Activated B cell treated with CpG ODN at 0.5 μM for 24 hours (primary cell): ENCODE data around the gene PKIB. TPM values are rescaled to one million over a fixed set of nuclear protein-coding genes. Genes with fewer than 3 reads are reported as not detected.

Experiments
- ATAC-seq: fragments of 200-7000 bp; cut with Tn5 transposase; one replicate; pipeline ENCODE4 v1.10.0; 2021; ENCODE audit warnings: low read depth, mild to moderate bottlenecking, moderate library complexity
- CTCF ChIA-PET: fragments of 350-600 bp; sonication (Branson Sonifier 250); formaldehyde crosslinking; loops from one replicate; lab custom pipeline; 2021; ENCODE audit warnings: antibody characterized with exemption; lab: Charles Lee
- POLR2A ChIA-PET: fragments of 350-600 bp; sonication (Branson Sonifier 250); formaldehyde crosslinking; loops from one replicate; lab custom pipeline; 2021; ENCODE audit warnings: antibody characterized with exemption; lab: Charles Lee
- DNase-seq: peaks from one replicate; pipeline ENCODE4 v3.0.0; 2022
- H3K27ac Mint-ChIP-seq: one replicate; pipeline ENCODE4 v1.8.0; 2020; ENCODE audit warnings: mixed read lengths
- H3K27me3 Mint-ChIP-seq: one replicate; pipeline ENCODE4 v1.8.0; 2021; ENCODE audit warnings: mixed read lengths
- H3K36me3 Mint-ChIP-seq: one replicate; pipeline ENCODE4 v1.8.0; 2021; ENCODE audit warnings: low read depth, mixed read lengths
- H3K4me1 Mint-ChIP-seq: one replicate; pipeline ENCODE4 v1.8.0; 2021; ENCODE audit warnings: mixed read lengths
- H3K4me3 Mint-ChIP-seq: one replicate; pipeline ENCODE4 v1.8.0; 2020; ENCODE audit warnings: mild to moderate bottlenecking, mixed read lengths
- H3K9me3 Mint-ChIP-seq: one replicate; pipeline ENCODE4 v1.8.0; 2020; ENCODE audit warnings: mixed read lengths
- CTCF ChIP-seq: fragments of 200-600 bp; IDR thresholded peaks from one replicate; pipeline ENCODE4 v1.8.0; 2022; ENCODE audit warnings: antibody characterized with exemption, mild to moderate bottlenecking
- intact Hi-C: fragments of 100-400 bp; cut with micrococcal nuclease; formaldehyde crosslinking; loops from one replicate; pipeline ENCODE4 v1.15.1; 2024
- total RNA-seq: library from RNA; stranded (reverse); gene quantifications from 2 replicates; pipeline ENCODE4 v1.2.3, GENCODE V29; 2022

Gene PKIB
- total RNA-seq, 1 donor from 2014 or later, result 1.2 TPM

- Mint-ChIP-seq H3K4me3 (no peak overlapping the region), H3K27me3 (peaks cover 3% of the 10 kb centered on the region), H3K27ac (no peak overlapping the region), H3K4me1 (no peaks in the 10 kb centered on the region), H3K36me3 (no peaks in the 10 kb centered on the region), H3K9me3 (no peaks in the 10 kb centered on the region)
- no peak for TF ChIP-seq CTCF
- DNase-seq (no peak), ATAC-seq (no peak)
- ChIA-PET CTCF (no interaction called here), POLR2A (no interaction called here)
- intact Hi-C loops, result no loop called here
Measured at GRCh38 chr6:122623279-122623678, 13.1 kb downstream of the PKIB start.

GRCh38 chr6:122624853-122625252 is 14.6 kb downstream of the PKIB start:
- CTCF ChIA-PET, result no interaction called here
- H3K27me3 Mint-ChIP-seq, result peaks cover 3% of the 10 kb centered on the region

GRCh38 chr6:122628714-122629113 is 18.5 kb downstream of the PKIB start:
- H3K27me3 Mint-ChIP-seq, result peaks cover 3% of the 10 kb centered on the region
- TF ChIP-seq CTCF, result no peak
- DNase-seq, result no peak
- no peak overlapping the region for H3K4me3 Mint-ChIP-seq
- ATAC-seq, result no peak
- H3K4me1 Mint-ChIP-seq, result no peaks in the 10 kb centered on the region
- intact Hi-C loops, result no loop called here
- H3K27ac Mint-ChIP-seq, result no peak overlapping the region
- ChIA-PET POLR2A (no interaction called here), CTCF (no interaction called here)
- H3K9me3 Mint-ChIP-seq, result no peaks in the 10 kb centered on the region
- H3K36me3 Mint-ChIP-seq, result no peaks in the 10 kb centered on the region

More at GRCh38 chr6:122624853-122625252, 14.6 kb downstream of the PKIB start:
- Mint-ChIP-seq H3K9me3 (no peaks in the 10 kb centered on the region), H3K36me3 (no peaks in the 10 kb centered on the region), H3K4me3 (no peak overlapping the region), H3K4me1 (no peaks in the 10 kb centered on the region), H3K27ac (no peak overlapping the region)
- POLR2A ChIA-PET, result no interaction called here
- DNase-seq, result no peak
- ATAC-seq, result no peak
- no peak for TF ChIP-seq CTCF
- intact Hi-C loops, result no loop called here

GRCh38 chr6:122631571-122632249 is 21.5 kb downstream of the PKIB start:
- TF ChIP-seq CTCF, result no peak
- no peaks in the 10 kb centered on the region for H3K4me1 Mint-ChIP-seq
- no peak overlapping the region for H3K27ac Mint-ChIP-seq
- ATAC-seq (no peak), DNase-seq (no peak)
- no peaks in the 10 kb centered on the region for H3K36me3 Mint-ChIP-seq
- H3K9me3 Mint-ChIP-seq, result no peaks in the 10 kb centered on the region
- H3K27me3 Mint-ChIP-seq, result no peaks in the 10 kb centered on the region
- ChIA-PET POLR2A (no interaction called here), CTCF (no interaction called here)
- intact Hi-C loops, result no loop called here
- H3K4me3 Mint-ChIP-seq, result no peak overlapping the region

GRCh38 chr6:122640366-122640765 is 30.2 kb downstream of the PKIB start:
- no peak overlapping the region for H3K27ac Mint-ChIP-seq
- no peaks in the 10 kb centered on the region for H3K4me1 Mint-ChIP-seq

More at GRCh38 chr6:122640366-122640765, 30.2 kb downstream of the PKIB start:
- Mint-ChIP-seq H3K9me3 (no peaks in the 10 kb centered on the region), H3K4me3 (no peak overlapping the region), H3K27me3 (no peaks in the 10 kb centered on the region), H3K36me3 (no peaks in the 10 kb centered on the region)
- no peak for TF ChIP-seq CTCF
- intact Hi-C loops, result no loop called here
- CTCF ChIA-PET, result no interaction called here
- POLR2A ChIA-PET, result no interaction called here
- ATAC-seq (no peak), DNase-seq (no peak)
